Keratinocyte (primary cell): ENCODE measurements around the gene TLL1. TPM values are rescaled to one million over a fixed set of nuclear protein-coding genes. Genes with fewer than 3 reads are reported as not detected.
A peak's percentile ranks its signal among the peaks of the same experiment; 100 is the strongest.

ENCODE experiments used
- DNase-seq: peaks from one replicate; pipeline ENCODE4 v3.0.0-alpha.2; 2011; ENCODE audit warnings: low read depth, missing footprints, low spot score
- FAIRE-seq: peaks from 2 replicates; lab custom pipeline; 2011; peaks lifted over from hg19 to GRCh38; lab: Jason Lieb, UNC
- H2AFZ ChIP-seq: 2 replicates; pipeline ENCODE4 v1.6.0; 2012; ENCODE audit warnings: low read length, control low read depth, inconsistent platforms; ENCODE audit not compliant: control insufficient read depth
- H3K27ac ChIP-seq: 2 replicates; pipeline ENCODE4 v1.5.1; 2011; ENCODE audit warnings: low read length; ENCODE audit not compliant: control insufficient read depth, insufficient read depth
- H3K27me3 ChIP-seq: 3 replicates; pipeline ENCODE4 v1.6.0; 2011; ENCODE audit warnings: low read length; ENCODE audit not compliant: control insufficient read depth, insufficient read depth; ENCODE audit errors: extremely low read depth
- H3K36me3 ChIP-seq, 2 experiments: 2 replicates in 1 of 2; 3 replicates in 1 of 2; pipeline ENCODE4 v1.5.1; 2011; ENCODE audit warnings: low read length in 2 of 2, mild to moderate bottlenecking in 1 of 2; ENCODE audit not compliant: control insufficient read depth in 2 of 2, insufficient read depth in 2 of 2; ENCODE audit errors: extremely low read depth in 1 of 2
- H3K4me1 ChIP-seq: 3 replicates; pipeline ENCODE4 v1.5.1; 2011; ENCODE audit warnings: low read length; ENCODE audit not compliant: control insufficient read depth, insufficient read depth; ENCODE audit errors: extremely low read depth
- H3K4me2 ChIP-seq: 3 replicates; pipeline ENCODE4 v1.6.0; 2011; ENCODE audit warnings: low read depth, low read length; ENCODE audit not compliant: control insufficient read depth, insufficient read depth; ENCODE audit errors: extremely low read depth
- H3K4me3 ChIP-seq, 3 experiments: fragments of 200-600 bp in 1 of 3; sonication (generic) in 1 of 3; 2 replicates in 2 of 3; 3 replicates in 1 of 3; pipeline ENCODE4 v1.5.1; 2011 to 2016; ENCODE audit warnings: low read length in 3 of 3, mild to moderate bottlenecking in 3 of 3, control low read depth in 2 of 3, inconsistent platforms in 1 of 3, low read depth in 1 of 3, mixed read lengths in 1 of 3, mixed run types in 1 of 3, moderate library complexity in 1 of 3; ENCODE audit not compliant: control insufficient read depth in 2 of 3, insufficient read depth in 2 of 3; ENCODE audit errors: extremely low read depth in 1 of 3
- H3K79me2 ChIP-seq: 2 replicates; pipeline ENCODE4 v1.6.0; 2012; ENCODE audit warnings: low read length; ENCODE audit not compliant: control insufficient read depth, insufficient read depth
- H3K9ac ChIP-seq: 3 replicates; pipeline ENCODE4 v1.6.0; 2011; ENCODE audit warnings: low read length; ENCODE audit not compliant: control insufficient read depth, insufficient read depth; ENCODE audit errors: extremely low read depth
- H3K9me1 ChIP-seq: 3 replicates; pipeline ENCODE4 v1.6.0; 2011; ENCODE audit warnings: low read length; ENCODE audit not compliant: control insufficient read depth, insufficient read depth; ENCODE audit errors: extremely low read depth
- H3K9me3 ChIP-seq: 2 replicates; pipeline ENCODE4 v1.5.1; 2012; ENCODE audit warnings: low read depth, low read length; ENCODE audit not compliant: control insufficient read depth
- H4K20me1 ChIP-seq: 3 replicates; pipeline ENCODE4 v1.6.0; 2011; ENCODE audit warnings: low read length; ENCODE audit not compliant: control insufficient read depth, insufficient read depth; ENCODE audit errors: extremely low read depth
- EZH2 ChIP-seq: IDR thresholded peaks from one replicate; pipeline ENCODE4 v1.6.1; 2012; ENCODE audit warnings: inconsistent platforms, mild to moderate bottlenecking, low read length, moderate library complexity
- dilution Hi-C: fragments of 300-500 bp; cut with MboI; formaldehyde crosslinking; loops from one replicate; pipeline ENCODE4 v1.7.0; 2020; ENCODE audit warnings: low sequenced_read_pairs; ENCODE audit not compliant: extremely low pct_ligation_motif_present
- polyA plus RNA-seq, 5 experiments: library from polyadenylated mRNA; depleted of rRNA in 3 of 5; stranded (reverse) in 3 of 5; stranded (forward) in 1 of 5; unstranded in 1 of 5; fragments of >200 nt; gene quantifications; 1 replicate in 1 of 5; 2 replicates in 3 of 5; 3 replicates in 1 of 5; pipeline versions ENCODE4 v1.2.1 to v1.2.3, GENCODE V29; 2011 to 2012; ENCODE audit warnings: missing spikeins in 2 of 5, low read depth in 1 of 5, low replicate concordance in 1 of 5
- TF ChIP-seq, protein P1 (sequence below), 3 experiments: IDR thresholded peaks in 1 of 3; conservative IDR thresholded peaks in 1 of 3; optimal IDR thresholded peaks in 1 of 3; 2 replicates in 2 of 3; 3 replicates in 1 of 3; pipeline versions ENCODE3 to v1.5.1; 2011; ENCODE audit warnings: low read length in 3 of 3, mild to moderate bottlenecking in 3 of 3, moderate library complexity in 2 of 3, control low read depth in 1 of 3, inconsistent platforms in 1 of 3; ENCODE audit not compliant: insufficient read depth in 2 of 3; ENCODE audit errors: extremely low read depth in 1 of 3

The TLL1 gene
- polyA plus RNA-seq, 1 donor (not counting 4 experiments of a cell fraction or from before 2014, with no cell fraction given), result 1.5 TPM

DNA sequence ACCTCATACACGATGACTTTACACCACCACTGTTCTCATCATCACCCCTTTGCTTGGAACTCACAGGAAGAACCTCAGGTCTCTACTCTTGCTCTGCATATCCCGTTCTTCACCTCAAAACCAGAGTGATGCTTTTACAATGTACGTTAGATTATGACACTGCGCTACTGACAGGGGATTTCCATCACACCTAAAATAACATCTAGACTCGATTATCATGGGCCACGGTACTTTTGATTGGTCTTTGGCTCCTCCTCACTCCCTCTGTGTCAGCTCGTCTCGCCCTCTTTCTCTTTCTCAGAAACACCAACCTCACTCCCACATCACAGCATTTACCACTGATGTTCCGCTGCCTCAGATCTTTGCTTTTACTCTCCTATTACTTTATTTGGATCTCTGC is 172.4 kb downstream of the TLL1 start:
- Histone ChIP-seq H4K20me1 (no peaks in the 10 kb centered on the region), H3K9me3 (no peaks in the 10 kb centered on the region), H3K4me3 (no peak overlapping the region), H3K9me1 (no peaks in the 10 kb centered on the region), H3K9ac (no peak overlapping the region), H3K4me2 (no peak overlapping the region), H3K27ac (no peak overlapping the region), H3K27me3 (no peaks in the 10 kb centered on the region), H2AFZ (peak overlapping the region; percentile 16), H3K4me1 (no peaks in the 10 kb centered on the region), H3K79me2 (no peaks in the 10 kb centered on the region), H3K36me3 (no peaks in the 10 kb centered on the region)
- TF ChIP-seq, protein P1, sequence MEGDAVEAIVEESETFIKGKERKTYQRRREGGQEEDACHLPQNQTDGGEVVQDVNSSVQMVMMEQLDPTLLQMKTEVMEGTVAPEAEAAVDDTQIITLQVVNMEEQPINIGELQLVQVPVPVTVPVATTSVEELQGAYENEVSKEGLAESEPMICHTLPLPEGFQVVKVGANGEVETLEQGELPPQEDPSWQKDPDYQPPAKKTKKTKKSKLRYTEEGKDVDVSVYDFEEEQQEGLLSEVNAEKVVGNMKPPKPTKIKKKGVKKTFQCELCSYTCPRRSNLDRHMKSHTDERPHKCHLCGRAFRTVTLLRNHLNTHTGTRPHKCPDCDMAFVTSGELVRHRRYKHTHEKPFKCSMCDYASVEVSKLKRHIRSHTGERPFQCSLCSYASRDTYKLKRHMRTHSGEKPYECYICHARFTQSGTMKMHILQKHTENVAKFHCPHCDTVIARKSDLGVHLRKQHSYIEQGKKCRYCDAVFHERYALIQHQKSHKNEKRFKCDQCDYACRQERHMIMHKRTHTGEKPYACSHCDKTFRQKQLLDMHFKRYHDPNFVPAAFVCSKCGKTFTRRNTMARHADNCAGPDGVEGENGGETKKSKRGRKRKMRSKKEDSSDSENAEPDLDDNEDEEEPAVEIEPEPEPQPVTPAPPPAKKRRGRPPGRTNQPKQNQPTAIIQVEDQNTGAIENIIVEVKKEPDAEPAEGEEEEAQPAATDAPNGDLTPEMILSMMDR (optimal IDR thresholded peaks at IDR 0.05 in 1 of 3, IDR thresholded peaks at IDR 0.05 in 1 of 3, conservative IDR thresholded peaks at IDR 0.05 in 1 of 3; ENCODE audit: extremely low read depth in 1 of 3, insufficient read depth in 2 of 3, low read length in 3 of 3), result no peak
- TF ChIP-seq EZH2, result no peak
- DNase-seq (no peak), FAIRE-seq (no peak)
- dilution Hi-C loops, result no loop called here

DNA sequence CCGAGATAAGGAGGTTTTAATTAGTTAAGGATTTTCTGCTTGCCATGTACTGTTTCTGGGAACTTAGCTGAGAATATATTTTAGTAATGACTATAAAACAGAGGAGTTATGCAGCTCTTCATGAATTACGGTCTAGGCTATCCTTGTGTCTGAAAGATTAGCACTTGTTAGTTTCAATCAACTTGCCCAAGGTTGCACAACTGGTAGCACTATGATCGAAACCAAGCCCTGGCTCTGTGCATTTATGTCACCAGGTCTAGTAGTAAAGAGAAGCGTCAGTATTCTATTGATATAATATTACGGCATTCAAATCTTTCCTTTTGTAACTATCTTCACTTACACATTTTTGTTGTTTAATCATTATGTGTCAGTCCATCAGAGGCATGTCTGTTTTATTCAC is 176.0 kb downstream of the TLL1 start:
- Histone ChIP-seq H3K9me1 (no peaks in the 10 kb centered on the region), H3K4me1 (no peaks in the 10 kb centered on the region), H3K4me3 (no peak overlapping the region), H3K36me3 (no peaks in the 10 kb centered on the region), H3K27ac (no peak overlapping the region), H3K27me3 (no peaks in the 10 kb centered on the region), H3K79me2 (no peaks in the 10 kb centered on the region), H3K9ac (no peak overlapping the region), H3K9me3 (no peaks in the 10 kb centered on the region), H3K4me2 (no peak overlapping the region), H2AFZ (no peak overlapping the region), H4K20me1 (no peaks in the 10 kb centered on the region)
- FAIRE-seq (no peak), DNase-seq (no peak)
- dilution Hi-C loops, result no loop called here
- no peak for TF ChIP-seq EZH2
- TF ChIP-seq, protein P1 (optimal IDR thresholded peaks at IDR 0.05 in 1 of 3, IDR thresholded peaks at IDR 0.05 in 1 of 3, conservative IDR thresholded peaks at IDR 0.05 in 1 of 3; ENCODE audit: extremely low read depth in 1 of 3, insufficient read depth in 2 of 3, low read length in 3 of 3), result no peak
